HG03571 (cell line): ENCODE measurements around the gene SCD5.

ENCODE experiments used
- ATAC-seq: cut with Tn5 transposase; IDR thresholded peaks from one replicate; pipeline ENCODE4 v1.9.1; 2021; ENCODE audit not compliant: unreplicated experiment

The SCD5 gene

DNA sequence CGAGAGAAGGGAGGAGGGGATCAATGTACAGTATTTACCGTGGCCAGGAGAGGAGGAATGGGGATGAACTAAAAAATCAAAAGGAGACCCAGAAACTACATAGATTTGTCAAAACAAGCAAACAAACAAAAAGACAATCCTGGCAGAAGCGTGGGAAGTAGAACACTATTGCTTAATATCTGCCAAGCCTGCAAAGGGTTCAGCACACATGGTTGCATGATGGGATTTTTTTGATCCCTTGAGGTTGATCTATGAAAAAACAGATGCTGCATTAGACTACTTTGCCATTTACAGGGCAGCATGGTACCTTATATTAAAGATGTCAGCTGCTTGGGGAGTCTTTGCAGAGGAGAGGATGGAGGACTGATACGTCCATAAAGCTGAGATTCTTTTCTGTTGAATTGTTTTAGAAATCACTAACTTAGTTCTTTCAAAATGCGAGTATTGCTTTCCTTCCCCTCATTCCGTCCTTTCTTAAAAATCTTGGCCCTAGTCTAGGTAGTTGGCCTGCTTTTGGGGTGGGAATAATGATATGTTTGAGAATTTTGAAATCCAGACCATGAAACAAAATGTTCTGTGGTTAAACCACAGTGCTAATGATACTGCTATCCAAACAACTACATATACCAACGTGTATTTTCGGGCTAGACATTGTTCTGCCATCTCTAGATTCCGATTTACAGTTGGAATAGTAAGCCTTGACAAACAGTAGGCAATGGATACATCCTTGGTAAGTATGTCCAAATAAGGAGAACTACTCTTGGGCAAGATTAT is 197.2 kb downstream of the SCD5 start:
- ATAC-seq, result no peak

DNA sequence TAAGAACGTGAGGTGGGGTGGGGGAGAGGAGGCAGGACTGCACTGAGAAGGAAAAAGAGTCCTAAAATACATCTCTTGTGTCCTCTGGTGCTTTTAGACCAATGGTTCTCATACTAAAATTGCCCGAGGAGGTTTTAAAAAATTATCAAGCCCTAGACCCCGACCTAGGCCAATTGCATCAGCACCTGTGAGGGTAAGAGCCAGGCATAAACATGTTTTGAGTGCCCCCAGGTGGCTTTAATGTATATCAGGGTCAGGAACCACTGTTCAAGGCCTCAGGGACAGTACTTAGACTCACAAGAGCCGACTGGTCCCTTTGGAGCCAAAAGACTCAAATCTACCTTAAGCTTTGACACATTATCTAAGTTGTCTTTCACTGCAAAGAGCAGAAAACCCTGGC is 199.3 kb downstream of the SCD5 start:
- ATAC-seq, result no peak

DNA sequence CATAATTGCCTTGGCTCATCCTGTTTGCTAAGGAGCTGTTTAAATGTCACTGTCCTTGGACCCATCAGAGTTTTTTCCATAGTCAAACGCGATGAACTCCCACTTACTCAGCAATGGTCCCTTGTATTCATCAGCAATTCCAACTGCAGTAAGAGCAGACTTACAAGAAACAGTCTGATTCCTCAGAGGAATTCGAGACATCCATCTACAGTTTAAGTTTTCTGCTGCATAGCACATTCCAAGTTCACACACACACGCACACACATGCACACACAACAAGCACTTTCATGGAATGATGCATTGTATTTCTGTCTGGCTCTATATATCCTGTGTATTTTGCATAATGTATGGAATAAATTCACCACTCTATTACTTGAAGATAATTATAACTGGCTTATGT is 204.1 kb downstream of the SCD5 start:
- ATAC-seq, result no peak

DNA sequence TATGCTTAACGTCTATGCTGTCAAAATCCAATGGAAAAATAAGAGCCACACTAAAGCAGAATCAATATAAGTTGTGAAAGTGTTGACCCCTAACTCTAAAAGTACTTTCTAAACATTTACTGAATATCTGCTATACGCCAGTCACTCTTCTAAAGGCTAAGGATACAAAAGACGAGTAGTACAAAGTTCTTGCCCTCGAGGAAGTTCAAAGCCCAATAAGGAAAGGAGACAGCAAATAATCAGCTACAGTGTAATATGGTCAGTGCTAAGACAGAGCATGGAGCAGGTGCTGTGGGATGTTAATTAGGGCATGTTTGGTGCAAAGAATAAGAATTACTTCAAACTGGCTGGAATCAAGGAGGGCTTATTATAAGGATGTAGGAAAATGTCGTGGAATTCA is 205.2 kb downstream of the SCD5 start:
- ATAC-seq, result no peak

DNA sequence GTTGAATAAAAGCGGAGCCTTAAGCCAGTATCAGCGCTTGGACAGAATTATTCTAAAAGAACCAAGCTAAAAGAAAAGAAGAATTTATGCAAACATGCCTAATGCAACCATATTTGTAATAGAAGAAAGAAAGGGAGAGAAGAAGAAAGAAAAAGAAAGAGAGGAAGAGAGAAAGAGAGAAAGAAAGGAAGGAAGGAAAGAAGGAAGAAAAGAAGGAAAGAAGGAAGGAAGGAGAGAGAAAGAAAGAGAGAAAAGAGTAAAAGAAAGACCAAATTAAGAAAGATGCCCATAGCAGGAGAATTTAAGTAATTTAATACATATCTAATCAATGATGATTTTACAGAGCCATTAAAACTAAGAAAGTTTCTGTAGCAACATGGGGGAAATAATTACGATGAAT is 206.0 kb downstream of the SCD5 start:
- no peak for ATAC-seq

DNA sequence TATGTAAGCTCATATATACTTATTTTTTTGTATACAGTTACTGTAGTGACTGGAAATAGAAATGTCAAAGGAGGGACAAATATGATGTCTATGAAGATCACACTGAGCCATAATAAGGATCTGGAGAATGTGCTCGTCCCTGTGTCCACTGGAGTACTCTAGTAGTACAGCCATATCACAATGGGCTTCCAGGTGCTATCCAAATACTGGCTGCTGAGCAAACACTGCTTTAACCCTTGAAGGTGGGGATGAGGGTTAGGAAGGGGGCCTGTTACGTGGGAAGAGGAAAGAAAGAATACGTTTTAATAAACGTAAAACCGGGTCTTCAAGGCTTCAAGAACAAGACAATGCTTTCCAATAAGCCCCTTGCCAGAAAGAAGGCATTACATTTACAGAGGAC is 207.0 kb downstream of the SCD5 start:
- no peak for ATAC-seq

DNA sequence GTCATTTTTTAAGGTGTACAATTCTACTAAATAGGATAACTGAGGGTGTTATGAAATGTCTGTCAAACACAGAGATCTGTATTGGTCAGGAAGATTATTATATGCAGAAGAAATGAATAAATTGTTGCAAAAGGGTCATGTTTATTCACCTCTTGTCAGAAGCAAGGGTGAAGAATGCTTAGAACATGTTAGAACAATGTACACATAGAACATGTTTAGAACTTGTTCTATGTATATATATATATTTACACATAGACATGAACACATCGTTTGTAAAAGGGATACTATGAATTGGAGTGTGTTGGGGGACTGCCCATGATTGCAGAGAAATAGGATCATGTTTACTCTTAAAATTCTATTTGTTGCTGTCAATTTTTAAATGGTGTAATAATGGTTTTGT is 208.8 kb downstream of the SCD5 start:
- ATAC-seq, result no peak

DNA sequence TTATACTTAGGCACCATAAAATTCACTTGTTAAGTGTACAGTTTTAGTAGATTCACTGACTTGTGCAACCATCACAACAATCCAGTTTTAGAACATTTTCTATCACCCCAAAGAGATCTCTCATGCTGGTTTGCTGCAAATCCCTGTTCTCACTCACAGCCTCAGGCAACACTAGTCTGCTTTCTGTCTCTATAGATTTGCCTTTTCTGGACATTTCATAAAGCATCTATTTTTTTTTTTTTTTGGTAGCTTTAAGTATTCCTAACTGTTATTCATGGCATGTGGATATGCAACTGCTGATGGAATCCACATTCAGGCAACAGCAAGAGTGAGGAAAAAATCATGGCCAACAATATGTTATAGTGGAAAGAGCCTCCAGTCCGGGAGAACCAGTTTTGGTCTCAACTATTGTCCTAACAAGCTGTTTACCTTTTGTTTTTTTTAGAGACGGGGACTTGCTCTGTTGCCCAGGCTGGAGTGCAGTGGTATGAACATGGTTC is 209.8 kb downstream of the SCD5 start:
- ATAC-seq, result no peak

DNA sequence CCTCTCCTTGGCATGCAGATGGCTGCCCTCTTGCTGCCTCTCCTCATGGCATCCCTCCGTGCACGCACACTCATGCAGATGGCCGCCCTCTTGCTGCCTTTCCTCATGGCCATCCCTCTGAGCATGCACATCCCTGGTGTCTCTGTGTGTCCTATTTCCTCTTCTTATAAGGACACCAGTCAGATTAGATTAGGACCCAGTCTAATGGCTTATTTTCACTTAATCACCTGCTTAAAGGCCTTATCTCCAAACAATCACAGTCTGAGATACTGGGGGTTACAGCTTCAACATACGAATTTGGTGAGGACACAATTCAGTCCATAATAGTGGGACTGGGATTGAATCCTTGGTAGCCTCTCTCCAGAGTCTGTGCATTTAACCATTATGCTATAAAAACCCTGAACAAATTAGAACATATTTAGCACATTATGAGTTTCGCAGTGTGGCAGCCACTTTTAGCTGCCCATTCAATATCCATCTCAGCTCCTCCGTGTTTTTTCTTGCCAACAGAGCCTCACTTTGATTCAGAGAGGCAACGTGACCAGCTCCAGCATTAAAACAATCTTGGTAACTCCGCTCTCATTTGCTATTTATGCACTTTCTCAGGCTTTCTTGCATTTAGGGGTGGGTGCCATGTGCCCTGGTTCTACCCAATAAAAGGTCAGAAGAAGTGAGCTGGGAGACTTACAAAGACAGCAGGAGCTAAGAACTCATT is 210.6 kb downstream of the SCD5 start:
- ATAC-seq, result no peak

DNA sequence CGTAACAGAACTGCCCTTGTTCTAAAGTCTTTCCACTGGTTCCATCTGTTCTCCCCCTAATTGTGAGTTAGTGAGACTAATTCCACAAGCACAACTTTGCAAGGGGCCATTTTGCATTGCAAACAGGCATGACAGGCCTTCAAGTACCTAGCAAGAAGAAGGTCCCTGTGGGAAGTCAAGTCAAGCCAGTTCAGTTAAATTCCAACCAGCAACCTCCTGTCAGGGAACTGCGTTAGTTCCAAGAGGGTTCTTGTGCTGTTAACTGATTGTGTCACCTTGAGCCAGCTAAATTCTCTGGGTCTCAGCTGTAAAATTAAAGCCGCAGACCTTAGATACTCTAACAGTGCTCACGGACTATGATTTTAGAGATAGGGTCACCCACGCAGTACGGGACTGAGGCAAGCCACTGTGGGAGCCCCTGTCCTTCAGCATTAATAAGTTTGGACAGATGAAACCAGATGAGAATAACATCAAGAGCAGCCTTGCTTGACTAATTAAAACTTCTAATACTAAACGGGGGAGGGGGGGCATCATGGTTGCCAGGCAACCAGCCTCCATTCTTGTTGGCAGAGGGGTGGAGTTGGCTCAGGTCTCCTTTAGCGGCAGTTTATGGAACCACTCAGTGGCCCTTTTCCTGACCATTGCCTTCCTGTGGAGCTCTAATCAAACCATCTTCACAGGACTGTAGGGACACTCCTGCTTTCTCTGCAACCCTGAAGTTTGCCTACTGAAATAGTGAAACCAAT is 212.7 kb downstream of the SCD5 start:
- no peak for ATAC-seq

DNA sequence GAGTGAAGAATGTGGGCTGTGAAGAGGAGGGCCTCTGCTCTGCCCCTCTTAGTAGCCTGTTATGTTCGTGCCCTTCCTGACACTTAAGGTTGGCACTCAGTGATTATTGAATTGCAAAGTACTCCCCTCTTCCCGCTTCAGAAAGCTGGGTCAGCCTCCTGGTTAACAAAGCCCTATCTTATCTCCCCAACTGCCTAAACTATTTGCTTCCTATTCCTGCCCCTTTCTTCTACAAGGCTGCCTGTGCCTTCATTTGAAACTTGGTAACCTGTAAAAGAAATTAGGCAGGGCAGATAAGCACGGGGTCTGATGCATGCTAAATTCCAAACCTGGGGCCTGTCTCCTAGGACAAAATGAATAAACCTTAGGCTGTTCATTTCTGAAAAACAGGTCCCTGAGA is 213.7 kb downstream of the SCD5 start:
- no peak for ATAC-seq

DNA sequence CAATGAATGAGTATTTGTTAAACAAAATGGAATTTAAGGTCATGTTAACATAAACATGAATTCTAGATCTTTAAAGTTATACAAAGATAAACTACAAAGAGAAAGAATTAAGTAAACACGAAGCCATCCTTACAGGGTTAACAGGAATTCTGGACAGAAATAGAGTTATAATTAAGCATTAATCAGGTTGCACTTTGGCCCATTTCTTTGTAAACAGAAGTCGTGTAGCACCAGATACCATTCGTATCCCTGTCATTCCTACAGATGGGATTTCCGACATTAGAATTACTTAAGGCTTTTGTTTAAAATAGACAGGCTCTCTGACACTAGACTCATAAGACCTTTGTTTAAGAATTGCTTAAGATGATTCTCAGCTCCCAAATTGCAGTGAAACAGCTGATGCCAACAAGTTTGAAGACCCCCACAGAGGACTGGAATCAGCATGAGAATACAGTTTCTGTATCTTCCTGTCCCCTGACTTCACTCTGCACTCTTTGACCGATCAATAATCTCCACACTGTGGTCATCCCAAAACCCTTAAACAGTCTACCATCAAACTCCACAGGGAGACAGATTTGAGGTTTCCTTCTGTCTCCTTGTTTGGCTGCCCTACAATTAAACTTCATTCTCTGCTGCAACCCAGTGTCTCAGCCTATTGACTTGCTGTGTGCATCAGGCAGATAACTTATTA is 214.6 kb downstream of the SCD5 start:
- ATAC-seq, result no peak

DNA sequence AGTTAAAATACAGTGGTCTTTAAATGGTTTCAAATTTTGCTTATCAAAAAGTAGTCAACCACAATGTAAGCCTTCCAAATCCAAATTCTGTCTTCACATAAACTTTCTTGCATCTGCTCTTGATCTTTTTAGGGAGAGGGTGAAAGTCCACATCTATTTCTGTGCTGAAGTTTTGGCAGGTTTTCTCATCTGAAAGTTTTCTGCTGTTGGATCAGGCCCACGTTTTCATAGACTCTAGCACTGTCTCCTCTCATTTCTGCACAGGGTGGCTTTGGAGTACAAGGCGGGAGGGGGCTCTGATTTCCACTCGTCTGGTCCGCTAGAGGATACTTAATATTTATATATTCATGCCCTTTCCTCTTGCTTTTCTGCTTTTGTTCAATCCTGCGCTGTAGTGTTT is 218.7 kb downstream of the SCD5 start:
- ATAC-seq, result no peak
